ENCODE measurements around the gene CPNE1. TPM values are rescaled to one million over a fixed set of nuclear protein-coding genes. Genes with fewer than 3 reads are reported as not detected.

The CPNE1 gene
- total and polyA plus RNA-seq, 2 of the 8 experiments (the other 6 are each of a cell fraction or from before 2014, with no cell fraction given), result 294 to 346 TPM

- peak within 1 kb of the TSS; percentile 98 for H4K8ac ChIP-seq (ENCODE audit: extremely low read depth, insufficient read depth, low read length)
- H4K20me1 ChIP-seq (replicated peaks in 1 of 2; ENCODE audit: control insufficient read depth in 1 of 2, insufficient read depth in 2 of 2, low read length in 2 of 2), result peaks cover 0 to 6% of the 10 kb centered on the region in 2 experiments
- peak within 1 kb of the TSS; percentile 66 to 99 (median 88) for H3K4me3 ChIP-seq (ENCODE audit: extremely low read depth in 1 of 4, insufficient read depth in 2 of 4, low read depth in 3 of 4, low read length in 4 of 4)
- no peak for FAIRE-seq
- peak within 1 kb of the TSS; percentile 94 for H2AFZ ChIP-seq (ENCODE audit: low read length)
- peak within 1 kb of the TSS; percentile 66 for H4K91ac ChIP-seq (replicated peaks; ENCODE audit: insufficient read length, low read length)
- H2BK120ac ChIP-seq (replicated peaks; ENCODE audit: low read depth, low read length), result no peak within 1 kb of the TSS
- peaks cover 13% of the 10 kb centered on the region for H3K23me2 ChIP-seq (ENCODE audit: low read depth, low read length)
- H3K9me3 ChIP-seq (ENCODE audit: insufficient read depth in 2 of 2, low read depth in 1 of 2, low read length in 1 of 2), result no peaks in the 10 kb centered on the region
- H3K18ac ChIP-seq (ENCODE audit: extremely low read depth, low read length), result peak within 1 kb of the TSS; percentile 86
- H3K14ac ChIP-seq (ENCODE audit: insufficient read length), result no peak within 1 kb of the TSS
- no peak within 1 kb of the TSS for H3K23ac ChIP-seq (ENCODE audit: insufficient read length)
- H3K4me2 ChIP-seq (ENCODE audit: insufficient read depth in 1 of 2, low read depth in 2 of 2, low read length in 2 of 2), result peak within 1 kb of the TSS; percentile 75 to 91
- H3K27ac ChIP-seq (ENCODE audit: low read depth, low read length), result peak within 1 kb of the TSS; percentile 78
- 1% methylated on average over 65 of the region's 81 CpGs; no CpG with 5 or more reads in 1 of the 2 experiments for WGBS, 2 experiments (ENCODE audit: extremely low coverage in 1 of 2, insufficient coverage in 1 of 2, insufficient read length in 1 of 2, insufficient replicate concordance in 2 of 2, low coverage in 1 of 2, low lambda C conversion rate in 2 of 2, missing lambda C conversion rate in 1 of 2)
- no peaks in the 10 kb centered on the region for H3K79me1 ChIP-seq (ENCODE audit: low read depth, low read length)
- peak within 1 kb of the TSS; percentile 87 for H3K56ac ChIP-seq (replicated peaks; ENCODE audit: insufficient read length, low read depth, low read length)
- H3K36me3 ChIP-seq (ENCODE audit: control insufficient read depth in 2 of 4, insufficient read depth in 4 of 4, low read length in 3 of 4), result peaks cover 3 to 32% (median 7%) of the 10 kb centered on the region in 4 experiments
- ChIA-PET CTCF (ENCODE audit: partially characterized antibody) (interaction anchor here (0.6 to 2.4 kb wide), 6 partner anchors 10 to 902 kb away, joined by 3 to 8 read pairs (median 4); partner anchors contain the start of gene RBM39), POLR2A (ENCODE audit: partially characterized antibody) (interaction anchor here (0.8 to 40.1 kb wide), 11 partner anchors 17 to 255 kb away, joined by 3 to 2341 read pairs (median 3); partner anchors contain the start of genes CPNE1, PHF20, RBM12 and RBM39)
- peaks cover 0 to 8% of the 10 kb centered on the region in 2 experiments; a peak in 2 of 4 replicates for H3K79me2 ChIP-seq (ENCODE audit: control insufficient read depth in 1 of 2, insufficient read depth in 2 of 2, low read length in 2 of 2)
- no peak within 1 kb of the TSS for H2BK20ac ChIP-seq (ENCODE audit: low read length)
- peak within 1 kb of the TSS; percentile 80 to 96 (median 90) for H3K9ac ChIP-seq (replicated peaks in 1 of 4; ENCODE audit: extremely low read depth in 1 of 4, low read depth in 3 of 4, low read length in 3 of 4)
- H2BK12ac ChIP-seq (ENCODE audit: low read depth, low read length), result no peak within 1 kb of the TSS
- H3K4ac ChIP-seq (replicated peaks; ENCODE audit: insufficient read length, low read depth, low read length), result peak within 1 kb of the TSS; percentile 82
- H2BK5ac ChIP-seq (ENCODE audit: low read depth, low read length), result peak within 1 kb of the TSS; percentile 95
- peak; percentile 65 to 90 for DNase-seq (ENCODE audit: low read depth in 1 of 2, low spot score in 2 of 2)
- H3K27me3 ChIP-seq (replicated peaks in 1 of 4; ENCODE audit: control insufficient read depth in 3 of 4, extremely low read depth in 1 of 4, insufficient read depth in 3 of 4, low read length in 3 of 4), result no peaks in the 10 kb centered on the region
- H2BK15ac ChIP-seq (ENCODE audit: low read length), result no peak within 1 kb of the TSS
- H4K5ac ChIP-seq (ENCODE audit: insufficient read length, low read depth, low read length), result no peak within 1 kb of the TSS
- H2AK5ac ChIP-seq (ENCODE audit: low read depth, low read length), result no peak within 1 kb of the TSS
- H3K4me1 ChIP-seq (replicated peaks in 1 of 4; ENCODE audit: control insufficient read depth in 3 of 4, insufficient read depth in 4 of 4, low read length in 3 of 4), result peaks cover 0 to 2% (median under 1%) of the 10 kb centered on the region in 4 experiments; a peak in 3 of 7 replicates
- TF ChIP-seq TAF1 (IDR thresholded peaks at IDR 0.05; ENCODE audit: low read depth, low read length) (peak; percentile 84), POU5F1 (IDR thresholded peaks at IDR 0.05; ENCODE audit: low read depth, low read length) (no peak), PHF8 (conservative IDR thresholded peaks at IDR 0.05; ENCODE audit: low read depth, low read length) (peak; percentile 93), HDAC2 (IDR thresholded peaks at IDR 0.05; ENCODE audit: borderline replicate concordance in 1 of 2, low read depth in 2 of 2, low read length in 2 of 2) (peak in 1 of 2 experiments; percentile 57; a peak in 1 of 4 replicates), CREB1 (IDR thresholded peaks at IDR 0.05) (peak; percentile 98), POLR2A (IDR thresholded peaks at IDR 0.05; ENCODE audit: control extremely low read depth in 1 of 2, low read depth in 2 of 2, low read length in 2 of 2) (peak; percentile 83 to 93), ASH2L (IDR thresholded peaks at IDR 0.05; ENCODE audit: low read length) (peak; percentile 86), JUND (IDR thresholded peaks at IDR 0.05; ENCODE audit: low read length) (no peak), BRCA1 (IDR thresholded peaks at IDR 0.05; ENCODE audit: low read depth, low read length) (no peak), KDM4A (IDR thresholded peaks at IDR 0.05; ENCODE audit: low read depth, low read length, severe bottlenecking) (peak; percentile 75), CHD2 (IDR thresholded peaks at IDR 0.05; ENCODE audit: low read length) (0 out of 2 replicates have a peak, but pooled peaks have one; percentile 65), EP300 (IDR thresholded peaks at IDR 0.05; ENCODE audit: borderline replicate concordance in 1 of 2, low read depth in 2 of 2, low read length in 2 of 2) (peak in 1 of 2 experiments; percentile 16; a peak in 1 of 3 replicates)
These were observed 34.6 kb upstream of the CPNE1 start, which contains the start of the genes NFS1 and ROMO1 for GRCh38 chr20:35699127-35699956. Gene NFS1 (minus strand): TSS chr20:35699352. CDS start chr20:35699288, 64 bp downstream. Gene ROMO1 (plus strand): TSS chr20:35699405. CDS start chr20:35699633, 228 bp downstream.
